Right lobe of liver (tissue), 6 donors: ENCODE measurements around the gene TERC. TPM values are rescaled to one million over a fixed set of nuclear protein-coding genes. Genes with fewer than 3 reads are reported as not detected.

Experiments
- ATAC-seq, 4 donors: fragments of 200-7000 bp; cut with Tn5 transposase; one replicate each; pipeline ENCODE4 v1.9.1; 2020; ENCODE audit warnings: mild to moderate bottlenecking in 4 of 4, moderate library complexity in 4 of 4
- DNase-seq, 3 donors: peaks; one replicate each; pipeline ENCODE4 v3.0.0-alpha.2; 2020
- H3K27ac ChIP-seq, 3 donors: fragments of 200-600 bp; one replicate each; pipeline ENCODE4 v1.8.0; 2022
- H3K27me3 ChIP-seq, 2 donors: fragments of 200-600 bp; one replicate each; pipeline ENCODE4 v1.8.0; 2022
- H3K36me3 ChIP-seq, 4 donors: fragments of 200-600 bp; sonication (generic) in 1 of 4; one replicate each; pipeline versions ENCODE4 v1.5.1 to v1.8.0; 2017 to 2022; ENCODE audit warnings: control low read depth in 1 of 4
- H3K4me1 ChIP-seq, 4 donors: fragments of 200-600 bp; sonication (generic) in 1 of 4; one replicate each; pipeline versions ENCODE4 v1.5.1 to v1.8.0; 2017 to 2022; ENCODE audit warnings: control low read depth in 1 of 4
- H3K4me3 ChIP-seq, 3 donors: fragments of 200-600 bp; one replicate each; pipeline ENCODE4 v1.8.0; 2022
- H3K9me3 ChIP-seq, 4 donors: fragments of 200-600 bp; sonication (generic) in 1 of 4; one replicate each; pipeline versions ENCODE4 v1.5.1 to v1.8.0; 2017 to 2022; ENCODE audit warnings: control low read depth in 1 of 4
- POLR2A ChIP-seq: fragments of 450-650 bp; IDR thresholded peaks from one replicate; pipeline ENCODE4 v1.6.1; 2017; ENCODE audit warnings: antibody characterized with exemption, mild to moderate bottlenecking
- WGBS: methylation state at CpG from one replicate; pipeline ENCODE4 v1.1.6; 2018; ENCODE audit warnings: low coverage, low lambda C conversion rate; ENCODE audit not compliant: insufficient coverage; ENCODE audit errors: missing lambda C conversion rate; 5-methylcytosine and 5-hydroxymethylcytosine counted together
- intact Hi-C, 2 donors: fragments of 100-400 bp; cut with DNase I; formaldehyde crosslinking; loops; one replicate each; pipeline versions ENCODE4 v1.11.2 to v1.14.1; 2022
- total RNA-seq, 6 experiments: library from RNA; depleted of rRNA in 2 of 6; stranded (reverse); fragments of >200 nt in 2 of 6; fragmentation: NEBNext Ultra II Directional in 3 of 6; extraction: Animal tissue kit (Norgen Biotek cat#: 25700) in 3 of 6; gene quantifications; one replicate each; pipeline versions ENCODE4 v1.1.0 to v1.2.4, GENCODE V29; 2016 to 2023
- TF ChIP-seq, protein P1 (sequence below), 4 donors: fragments of 200-600 bp in 3 of 4; fragments of 450-650 bp in 1 of 4; IDR thresholded peaks; one replicate each; pipeline versions ENCODE4 v1.5.1 to v1.8.0; 2016 to 2022; ENCODE audit warnings: antibody characterized with exemption in 4 of 4, mild to moderate bottlenecking in 2 of 4
- donor health status: DM: no; HTN: yes; CAD: no.
- donor health status: DM: no; HTN: no; CAD: no.
- donor health status: DM: no; HTN: no; CAD: no.
- donor health status: DM: no; HTN: yes; CAD: no.
- donor health status: DM: no; HTN: yes; CAD: no.

The TERC gene
- total RNA-seq, 6 experiments from 2014 or later: 1.5 to 127 (median 119) TPM; not detected in 3

DNA sequence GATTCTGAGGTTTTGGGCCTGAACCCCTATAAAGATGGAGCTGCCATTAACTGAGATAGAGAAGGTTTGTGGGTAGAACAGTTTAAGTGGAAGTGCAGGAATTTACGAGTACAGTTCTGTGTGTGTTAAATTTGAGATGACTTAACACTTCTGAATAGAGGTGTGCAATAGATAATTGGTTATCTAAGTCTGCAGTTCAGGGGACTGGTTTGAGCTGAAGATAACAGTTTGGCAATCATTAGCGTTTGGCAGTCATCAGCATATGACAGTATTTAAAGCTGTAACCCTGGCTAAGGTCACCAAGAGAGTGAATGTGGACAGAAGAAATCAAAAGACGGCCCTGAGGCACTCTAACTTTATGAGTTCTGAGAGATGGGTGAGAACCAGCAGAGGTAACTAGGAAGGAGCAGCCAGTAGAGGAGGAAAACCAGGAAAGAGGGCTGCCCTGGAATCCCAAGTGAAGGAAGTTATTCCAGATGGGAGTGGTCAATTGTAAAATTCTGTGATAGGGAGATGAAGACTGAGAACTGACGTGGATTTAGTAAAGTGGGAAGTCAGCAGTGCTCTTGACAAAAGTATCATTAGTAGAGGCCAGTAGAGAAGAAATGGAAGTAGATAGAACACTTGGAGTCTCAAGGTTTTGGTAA is 16.5 kb upstream of the TERC start:
- ATAC-seq: peak in 1 of 4 donors; percentile 43
- WGBS: 61% methylated on average over 4 of the region's 4 CpGs
- intact Hi-C loops: no loop called here
- Histone ChIP-seq H3K4me1 (no peaks in the 10 kb centered on the region), H3K4me3 (no peak overlapping the region), H3K36me3 (peaks cover 0 to 78% (median 19%) of the 10 kb centered on the region in 4 donors), H3K9me3 (no peaks in the 10 kb centered on the region), H3K27ac (no peak overlapping the region), H3K27me3 (no peaks in the 10 kb centered on the region)
- DNase-seq: no peak
- no peak for TF ChIP-seq POLR2A
- TF ChIP-seq, protein P1, sequence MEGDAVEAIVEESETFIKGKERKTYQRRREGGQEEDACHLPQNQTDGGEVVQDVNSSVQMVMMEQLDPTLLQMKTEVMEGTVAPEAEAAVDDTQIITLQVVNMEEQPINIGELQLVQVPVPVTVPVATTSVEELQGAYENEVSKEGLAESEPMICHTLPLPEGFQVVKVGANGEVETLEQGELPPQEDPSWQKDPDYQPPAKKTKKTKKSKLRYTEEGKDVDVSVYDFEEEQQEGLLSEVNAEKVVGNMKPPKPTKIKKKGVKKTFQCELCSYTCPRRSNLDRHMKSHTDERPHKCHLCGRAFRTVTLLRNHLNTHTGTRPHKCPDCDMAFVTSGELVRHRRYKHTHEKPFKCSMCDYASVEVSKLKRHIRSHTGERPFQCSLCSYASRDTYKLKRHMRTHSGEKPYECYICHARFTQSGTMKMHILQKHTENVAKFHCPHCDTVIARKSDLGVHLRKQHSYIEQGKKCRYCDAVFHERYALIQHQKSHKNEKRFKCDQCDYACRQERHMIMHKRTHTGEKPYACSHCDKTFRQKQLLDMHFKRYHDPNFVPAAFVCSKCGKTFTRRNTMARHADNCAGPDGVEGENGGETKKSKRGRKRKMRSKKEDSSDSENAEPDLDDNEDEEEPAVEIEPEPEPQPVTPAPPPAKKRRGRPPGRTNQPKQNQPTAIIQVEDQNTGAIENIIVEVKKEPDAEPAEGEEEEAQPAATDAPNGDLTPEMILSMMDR (IDR thresholded peaks at IDR 0.05): no peak

DNA sequence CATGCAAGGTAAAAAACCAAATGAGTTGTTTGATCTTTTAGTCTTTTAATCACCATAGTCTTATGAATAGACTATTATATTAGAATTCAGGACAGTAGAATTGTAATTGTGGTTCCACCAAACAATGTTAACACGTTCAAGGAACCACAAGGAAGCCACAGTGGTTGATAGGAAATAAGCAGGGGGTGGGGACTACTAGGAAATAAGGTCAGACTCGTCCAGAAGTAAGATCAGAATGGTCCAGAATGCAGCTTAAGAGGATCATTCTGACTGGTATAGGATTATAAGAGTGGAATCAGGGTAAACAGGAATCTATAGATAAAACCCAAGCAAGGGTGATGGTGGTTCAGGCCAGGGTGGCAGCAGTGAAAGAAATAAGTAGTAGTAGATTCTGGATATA is 15.9 kb upstream of the TERC start:
- no peaks in the 10 kb centered on the region for H3K27me3 ChIP-seq
- H3K36me3 ChIP-seq: peaks cover 0 to 77% (median 17%) of the 10 kb centered on the region in 4 donors
- no peak overlapping the region for H3K4me3 ChIP-seq
- H3K27ac ChIP-seq: no peak overlapping the region
- 44% methylated on average over 2 of the region's 2 CpGs for WGBS
- H3K9me3 ChIP-seq: no peaks in the 10 kb centered on the region
- no peak for DNase-seq
- intact Hi-C loops: no loop called here
- H3K4me1 ChIP-seq: no peaks in the 10 kb centered on the region
- TF ChIP-seq, protein P1 (IDR thresholded peaks at IDR 0.05): no peak
- TF ChIP-seq POLR2A: no peak
- ATAC-seq: no peak

DNA sequence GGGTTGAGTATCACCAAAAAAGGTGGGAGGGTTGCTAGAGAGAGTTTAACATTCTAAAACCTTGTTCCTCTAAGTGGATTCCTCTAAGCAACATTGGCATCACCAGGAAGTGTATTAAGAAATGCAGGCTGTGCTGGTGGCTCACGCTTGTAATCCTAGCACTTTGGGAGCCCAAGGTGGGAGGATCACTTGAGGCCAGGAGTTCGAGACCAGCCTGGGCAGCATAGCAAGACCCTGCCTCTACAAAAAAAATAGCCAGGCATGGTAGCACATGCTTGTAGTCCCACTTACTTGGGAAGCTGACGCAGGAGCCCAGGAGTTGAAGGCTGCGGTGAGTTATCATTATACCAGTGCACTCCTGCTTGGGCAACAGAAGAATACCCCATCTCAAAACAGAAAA is 13.0 kb upstream of the TERC start:
- WGBS: 80% methylated on average over 2 of the region's 4 CpGs
- Histone ChIP-seq H3K9me3 (no peaks in the 10 kb centered on the region), H3K4me1 (peaks cover 0 to 19% (median 5%) of the 10 kb centered on the region in 4 donors), H3K27ac (no peak overlapping the region), H3K36me3 (peaks cover 0 to 72% (median 14%) of the 10 kb centered on the region in 4 donors), H3K27me3 (no peaks in the 10 kb centered on the region), H3K4me3 (no peak overlapping the region)
- DNase-seq (no peak), ATAC-seq (no peak)
- intact Hi-C loops: no loop called here
- TF ChIP-seq POLR2A: no peak
- TF ChIP-seq, protein P1 (IDR thresholded peaks at IDR 0.05): no peak

DNA sequence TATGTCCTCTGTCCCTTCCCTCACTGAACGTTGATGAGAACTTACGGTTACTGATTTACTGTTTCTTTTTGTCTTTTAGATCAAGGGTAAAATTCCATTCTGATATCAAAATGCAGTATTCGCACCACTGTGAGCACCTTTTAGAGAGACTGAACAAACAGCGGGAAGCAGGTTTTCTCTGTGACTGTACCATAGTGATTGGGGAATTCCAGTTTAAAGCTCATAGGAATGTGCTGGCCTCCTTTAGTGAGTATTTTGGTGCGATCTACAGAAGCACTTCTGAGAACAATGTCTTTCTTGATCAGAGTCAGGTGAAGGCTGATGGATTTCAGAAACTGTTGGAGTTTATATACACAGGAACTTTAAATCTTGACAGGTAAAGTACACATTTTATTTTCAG is 9.3 kb upstream of the TERC start:
- H3K4me1 ChIP-seq: peaks cover 0 to 19% (median 5%) of the 10 kb centered on the region in 4 donors
- ATAC-seq (no peak), DNase-seq (no peak)
- no peaks in the 10 kb centered on the region for H3K27me3 ChIP-seq
- WGBS: 39% methylated on average over 5 of the region's 5 CpGs
- intact Hi-C loops: no loop called here
- peaks cover 0 to 37% (median 0%) of the 10 kb centered on the region in 4 donors for H3K36me3 ChIP-seq
- H3K9me3 ChIP-seq: no peaks in the 10 kb centered on the region
- peak overlapping the region in 1 of 3 donors; percentile 99 for H3K27ac ChIP-seq
- TF ChIP-seq, protein P1 (IDR thresholded peaks at IDR 0.05): no peak
- TF ChIP-seq POLR2A: no peak
- H3K4me3 ChIP-seq: peak overlapping the region; percentile 70 to 92 (median 79)
